DND-41 (cell line): Measurements from ENCODE around the gene P2RY8.

Experiments used
- ATAC-seq: fragments of 200-7000 bp; cut with Tn5 transposase; 3 replicates; pipeline ENCODE4 v1.9.1; 2021; ENCODE audit warnings: low read depth; ENCODE audit not compliant: insufficient read depth
- DNase-seq: peaks from one replicate; pipeline ENCODE4 v3.0.0-alpha.2; 2020
- H2AFZ ChIP-seq: 2 replicates; pipeline ENCODE4 v1.6.0; 2012; ENCODE audit warnings: low read depth, low read length
- H3K27ac ChIP-seq: 2 replicates; pipeline ENCODE4 v1.5.1; 2012; ENCODE audit warnings: low read length, inconsistent platforms
- H3K27me3 ChIP-seq: fragments of 200-600 bp; sonication (generic); 2 replicates; pipeline ENCODE4 v1.6.0; 2012; ENCODE audit warnings: low read length, mild to moderate bottlenecking, inconsistent platforms; ENCODE audit not compliant: insufficient read depth, poor library complexity
- H3K36me3 ChIP-seq: 2 replicates; pipeline ENCODE4 v1.5.1; 2012; ENCODE audit warnings: low read length, inconsistent platforms; ENCODE audit not compliant: insufficient read depth
- H3K4me1 ChIP-seq: 2 replicates; pipeline ENCODE4 v1.5.1; 2012; ENCODE audit warnings: mild to moderate bottlenecking, low read length; ENCODE audit not compliant: insufficient read depth
- H3K4me2 ChIP-seq: 2 replicates; pipeline ENCODE4 v1.6.0; 2012; ENCODE audit warnings: mild to moderate bottlenecking, moderate library complexity, low read length, inconsistent platforms; ENCODE audit not compliant: insufficient read depth
- H3K4me3 ChIP-seq, 2 experiments: fragments of 200-600 bp in 1 of 2; shearing (Covaris generic) in 1 of 2; 2 replicates each; pipeline ENCODE4 v1.5.1; 2012 to 2016; ENCODE audit warnings: inconsistent platforms in 2 of 2, low read length in 2 of 2, mild to moderate bottlenecking in 2 of 2, low read depth in 1 of 2, moderate library complexity in 1 of 2
- H3K79me2 ChIP-seq: 2 replicates; pipeline ENCODE4 v1.6.0; 2012; ENCODE audit warnings: low read length, inconsistent platforms; ENCODE audit not compliant: insufficient read depth
- H3K9ac ChIP-seq: 2 replicates; pipeline ENCODE4 v1.6.0; 2012; ENCODE audit warnings: low read depth, mild to moderate bottlenecking, inconsistent platforms, low read length, moderate library complexity
- H3K9me3 ChIP-seq: 2 replicates; pipeline ENCODE4 v1.5.1; 2012; ENCODE audit warnings: low read length, moderate library complexity, mild to moderate bottlenecking, inconsistent platforms; ENCODE audit not compliant: insufficient read depth, severe bottlenecking
- H4K20me1 ChIP-seq: 2 replicates; pipeline ENCODE4 v1.6.0; 2012; ENCODE audit warnings: low read length; ENCODE audit not compliant: insufficient read depth
- EZH2 ChIP-seq: IDR thresholded peaks from 3 replicates; pipeline ENCODE4 v1.6.1; 2012; ENCODE audit warnings: borderline replicate concordance, low read depth, mild to moderate bottlenecking, moderate library complexity, low read length, inconsistent platforms; ENCODE audit not compliant: severe bottlenecking
- TF ChIP-seq, protein P1 (sequence below): IDR thresholded peaks from 2 replicates; pipeline ENCODE4 v1.5.1; 2012; ENCODE audit warnings: borderline replicate concordance, low read length, moderate library complexity, mild to moderate bottlenecking; ENCODE audit not compliant: poor library complexity, severe bottlenecking; ENCODE audit errors: extremely low read depth

The P2RY8 gene

DNA sequence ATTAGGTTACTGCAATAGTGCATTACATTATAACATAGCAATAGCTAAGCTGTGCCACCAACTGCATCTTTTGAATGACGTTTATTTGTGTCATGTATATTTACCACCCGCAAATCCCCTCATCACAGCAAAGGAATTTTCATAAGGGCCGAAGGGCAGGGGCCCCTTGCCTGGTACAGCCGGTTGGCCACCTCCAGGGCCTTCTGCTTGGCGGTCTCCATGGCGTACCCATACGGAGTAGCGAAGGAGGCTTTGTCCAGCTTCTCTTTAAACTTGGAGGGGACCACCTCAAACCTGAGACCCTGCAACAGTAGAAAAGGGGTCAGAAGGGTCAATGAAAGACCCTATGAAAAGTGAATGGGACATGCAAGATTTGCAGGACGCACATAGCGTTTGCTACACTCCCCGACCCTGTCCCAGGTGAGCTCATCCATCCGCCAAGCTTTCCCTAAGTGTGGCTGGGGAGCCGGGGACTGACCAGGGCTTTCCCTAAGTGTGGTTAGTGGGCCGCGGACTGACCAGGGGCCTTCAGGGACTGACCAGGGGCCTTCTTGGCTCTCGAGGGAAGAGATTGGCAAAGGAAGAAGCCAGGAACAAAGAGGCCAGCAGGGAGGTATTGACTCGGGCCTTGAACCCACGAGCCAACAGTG, 94.8 kb downstream of the P2RY8 start:
- H3K36me3 ChIP-seq: peaks cover 52% of the 10 kb centered on the region
- TF ChIP-seq, protein P1, sequence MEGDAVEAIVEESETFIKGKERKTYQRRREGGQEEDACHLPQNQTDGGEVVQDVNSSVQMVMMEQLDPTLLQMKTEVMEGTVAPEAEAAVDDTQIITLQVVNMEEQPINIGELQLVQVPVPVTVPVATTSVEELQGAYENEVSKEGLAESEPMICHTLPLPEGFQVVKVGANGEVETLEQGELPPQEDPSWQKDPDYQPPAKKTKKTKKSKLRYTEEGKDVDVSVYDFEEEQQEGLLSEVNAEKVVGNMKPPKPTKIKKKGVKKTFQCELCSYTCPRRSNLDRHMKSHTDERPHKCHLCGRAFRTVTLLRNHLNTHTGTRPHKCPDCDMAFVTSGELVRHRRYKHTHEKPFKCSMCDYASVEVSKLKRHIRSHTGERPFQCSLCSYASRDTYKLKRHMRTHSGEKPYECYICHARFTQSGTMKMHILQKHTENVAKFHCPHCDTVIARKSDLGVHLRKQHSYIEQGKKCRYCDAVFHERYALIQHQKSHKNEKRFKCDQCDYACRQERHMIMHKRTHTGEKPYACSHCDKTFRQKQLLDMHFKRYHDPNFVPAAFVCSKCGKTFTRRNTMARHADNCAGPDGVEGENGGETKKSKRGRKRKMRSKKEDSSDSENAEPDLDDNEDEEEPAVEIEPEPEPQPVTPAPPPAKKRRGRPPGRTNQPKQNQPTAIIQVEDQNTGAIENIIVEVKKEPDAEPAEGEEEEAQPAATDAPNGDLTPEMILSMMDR: no peak
- TF ChIP-seq EZH2: no peak

DNA sequence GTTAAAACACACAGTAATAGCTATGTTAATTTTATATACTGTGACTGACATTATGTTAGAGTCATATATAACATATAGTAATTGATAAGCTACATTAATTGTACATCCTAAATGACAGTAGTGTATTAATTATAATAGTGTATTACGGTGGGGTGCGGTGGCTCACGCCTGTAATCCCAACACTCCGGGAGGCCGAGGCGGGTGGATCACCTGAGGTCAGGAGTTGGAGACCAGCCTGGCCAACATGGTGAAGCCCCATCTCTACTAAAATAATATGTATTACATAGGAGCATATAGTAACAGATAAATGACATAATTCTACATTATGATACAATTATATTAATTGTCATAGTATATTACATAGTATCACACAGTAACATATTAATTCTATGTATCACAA, 96.5 kb downstream of the P2RY8 start:
- Histone ChIP-seq H4K20me1 (no peaks in the 10 kb centered on the region), H3K79me2 (peaks cover 28% of the 10 kb centered on the region), H3K4me1 (no peaks in the 10 kb centered on the region), H3K9ac (no peak overlapping the region), H2AFZ (no peak overlapping the region), H3K9me3 (no peaks in the 10 kb centered on the region), H3K4me3 (no peak overlapping the region), H3K27ac (no peak overlapping the region), H3K4me2 (no peak overlapping the region), H3K27me3 (no peaks in the 10 kb centered on the region), H3K36me3 (peaks cover 62% of the 10 kb centered on the region)
- ATAC-seq (no peak), DNase-seq (no peak)
- no peak for TF ChIP-seq EZH2
- TF ChIP-seq, protein P1: no peak

More for the DNA sequence above, 94.8 kb downstream of the P2RY8 start:
- peak; percentile 4 for DNase-seq
- peaks cover 37% of the 10 kb centered on the region for H3K79me2 ChIP-seq
- H3K9me3 ChIP-seq: no peaks in the 10 kb centered on the region
- no peak overlapping the region for H3K4me3 ChIP-seq
- no peaks in the 10 kb centered on the region for H3K27me3 ChIP-seq
- 0 out of 3 replicates have a peak, but pooled peaks have one; percentile 22 for ATAC-seq
- H3K4me2 ChIP-seq: no peak overlapping the region
- no peak overlapping the region for H3K9ac ChIP-seq
- H4K20me1 ChIP-seq: no peaks in the 10 kb centered on the region
- no peaks in the 10 kb centered on the region for H3K4me1 ChIP-seq
- no peak overlapping the region for H2AFZ ChIP-seq
- no peak overlapping the region for H3K27ac ChIP-seq

DNA sequence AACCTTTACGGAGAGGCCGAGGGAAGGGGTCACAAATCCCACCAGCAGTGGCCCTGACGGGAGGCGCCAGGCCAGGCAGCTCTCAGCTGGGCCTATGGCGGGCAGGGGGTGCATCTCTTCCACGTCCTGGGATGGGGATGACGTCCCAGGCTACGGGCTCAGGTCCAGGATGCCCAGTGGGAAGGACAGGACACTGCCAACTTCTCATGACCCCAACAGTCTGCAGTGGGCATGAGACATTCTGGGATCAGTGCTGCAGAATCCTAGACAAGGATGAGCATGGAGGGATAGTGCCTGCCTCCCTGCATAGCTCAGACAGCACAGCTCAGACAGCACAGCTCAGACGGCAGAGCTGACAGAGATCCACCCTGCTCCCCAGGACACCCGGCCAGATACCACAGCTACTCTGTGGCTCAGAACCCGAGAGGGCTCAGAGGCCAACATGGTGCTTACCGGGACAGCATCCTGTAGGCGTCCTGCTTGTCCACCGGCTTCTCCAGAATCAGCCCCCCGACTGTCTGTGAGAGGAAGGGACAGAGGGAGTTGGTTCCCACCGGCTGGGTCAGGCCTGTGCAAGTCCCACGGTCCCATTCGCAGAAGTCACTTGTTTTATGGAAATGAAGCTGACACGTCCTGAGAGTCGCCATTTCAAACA, 101.6 kb downstream of the P2RY8 start:
- peaks cover 2% of the 10 kb centered on the region; the same call in 1 of the 2 replicates for H4K20me1 ChIP-seq
- peaks cover 63% of the 10 kb centered on the region for H3K36me3 ChIP-seq
- DNase-seq (no peak), ATAC-seq (peak; percentile 20; the same call in 1 of the 3 replicates)
- H3K4me2 ChIP-seq: no peak overlapping the region
- H3K27me3 ChIP-seq: no peaks in the 10 kb centered on the region
- TF ChIP-seq EZH2: no peak
- TF ChIP-seq, protein P1: no peak
- H3K9ac ChIP-seq: no peak overlapping the region
- H2AFZ ChIP-seq: no peak overlapping the region
- H3K4me3 ChIP-seq: no peak overlapping the region
- H3K9me3 ChIP-seq: no peaks in the 10 kb centered on the region
- no peak overlapping the region for H3K27ac ChIP-seq
- no peaks in the 10 kb centered on the region for H3K79me2 ChIP-seq
- H3K4me1 ChIP-seq: no peaks in the 10 kb centered on the region
